HepG2 (cell line): ENCODE results near the gene LEMD2. TPM values are rescaled to one million over a fixed set of nuclear protein-coding genes. Genes with fewer than 3 reads are reported as not detected.
A peak's percentile ranks its signal among the peaks of the same experiment; 100 is the strongest.

ENCODE experiments used
- EZH2 ChIP-seq: conservative IDR thresholded peaks from 2 replicates; pipeline ENCODE4 v1.6.1; 2012; ENCODE audit warnings: mild to moderate bottlenecking, low read depth, low read length, moderate library complexity
- MTA1 ChIP-seq: sonication (generic); formaldehyde crosslinking; IDR thresholded peaks from 2 replicates; pipeline ENCODE4 v1.4.0; 2020; ENCODE audit warnings: missing genetic modification reagents, mild to moderate bottlenecking, borderline replicate concordance
- MXD4 ChIP-seq: IDR thresholded peaks from 2 replicates; pipeline ENCODE4 v1.6.1; 2016; ENCODE audit warnings: mild to moderate bottlenecking, missing biosample characterization, missing genetic modification reagents
- NAIF1 ChIP-seq: sonication (generic); formaldehyde crosslinking; IDR thresholded peaks from 2 replicates; pipeline ENCODE4 v1.5.0; 2020; ENCODE audit warnings: mild to moderate bottlenecking, missing genetic modification reagents, borderline replicate concordance
- ZFP37 ChIP-seq: sonication (generic); formaldehyde crosslinking; IDR thresholded peaks from 2 replicates; pipeline ENCODE4 v1.4.0; 2020; ENCODE audit warnings: missing genetic modification reagents, borderline replicate concordance
- ZNF552 ChIP-seq: sonication (generic); formaldehyde crosslinking; IDR thresholded peaks from 2 replicates; pipeline ENCODE4 v1.9.0; 2022; ENCODE audit warnings: missing genetic modification reagents, mild to moderate bottlenecking, borderline replicate concordance
- ZNF773 ChIP-seq: sonication (generic); formaldehyde crosslinking; IDR thresholded peaks from 2 replicates; pipeline ENCODE4 v1.4.0; 2020; ENCODE audit warnings: missing genetic modification reagents, borderline replicate concordance
- polyA plus RNA-seq, 8 experiments: library from polyadenylated mRNA; depleted of rRNA in 3 of 8; stranded (reverse) in 7 of 8; unstranded in 1 of 8; fragments of >200 nt; fragmentation: Illumina TruSeq in 4 of 8; extraction: Trizol in 4 of 8; gene quantifications; 2 replicates each; pipeline versions ENCODE4 v1.2.1 to v1.2.3, GENCODE V29; 2011 to 2016; ENCODE audit warnings: low read depth in 4 of 8, missing spikeins in 1 of 8, mixed read lengths in 1 of 8; ENCODE audit not compliant: insufficient read depth in 1 of 8
- total RNA-seq, 5 experiments: library from RNA; depleted of rRNA; stranded (reverse); fragments of >200 nt; fragmentation: Illumina TruSeq; extraction: Trizol; gene quantifications; 2 replicates each; pipeline ENCODE4 v1.2.3, GENCODE V29; 2016; ENCODE audit warnings: low read depth in 1 of 5
- TF ChIP-seq, protein P1 (sequence below): sonication (generic); formaldehyde crosslinking; IDR thresholded peaks from 2 replicates; pipeline ENCODE4 v1.5.0; 2020; ENCODE audit warnings: missing genetic modification reagents
- TF ChIP-seq, protein P2 (sequence below): sonication (generic); formaldehyde crosslinking; IDR thresholded peaks from 2 replicates; pipeline ENCODE4 v1.4.0; 2020; ENCODE audit warnings: missing genetic modification reagents
- TF ChIP-seq, protein P3 (sequence below): sonication (generic); formaldehyde crosslinking; IDR thresholded peaks from 2 replicates; pipeline ENCODE4 v1.4.0; 2020; ENCODE audit warnings: mild to moderate bottlenecking, missing genetic modification reagents
- TF ChIP-seq, protein P4 (sequence below), 2 experiments: fragments of 450-650 bp in 1 of 2; sonication (generic) in 1 of 2; formaldehyde crosslinking in 1 of 2; IDR thresholded peaks; 2 replicates each; pipeline versions ENCODE4 v1.6.1 to v1.8.0; 2016 to 2022; ENCODE audit warnings: antibody characterized with exemption in 1 of 2, mild to moderate bottlenecking in 1 of 2, missing genetic modification reagents in 1 of 2

Gene LEMD2
- total and polyA plus RNA-seq, 2 of the 13 experiments (the other 11 are each of a cell fraction or from before 2014, with no cell fraction given): 45.2 to 62.9 TPM

DNA sequence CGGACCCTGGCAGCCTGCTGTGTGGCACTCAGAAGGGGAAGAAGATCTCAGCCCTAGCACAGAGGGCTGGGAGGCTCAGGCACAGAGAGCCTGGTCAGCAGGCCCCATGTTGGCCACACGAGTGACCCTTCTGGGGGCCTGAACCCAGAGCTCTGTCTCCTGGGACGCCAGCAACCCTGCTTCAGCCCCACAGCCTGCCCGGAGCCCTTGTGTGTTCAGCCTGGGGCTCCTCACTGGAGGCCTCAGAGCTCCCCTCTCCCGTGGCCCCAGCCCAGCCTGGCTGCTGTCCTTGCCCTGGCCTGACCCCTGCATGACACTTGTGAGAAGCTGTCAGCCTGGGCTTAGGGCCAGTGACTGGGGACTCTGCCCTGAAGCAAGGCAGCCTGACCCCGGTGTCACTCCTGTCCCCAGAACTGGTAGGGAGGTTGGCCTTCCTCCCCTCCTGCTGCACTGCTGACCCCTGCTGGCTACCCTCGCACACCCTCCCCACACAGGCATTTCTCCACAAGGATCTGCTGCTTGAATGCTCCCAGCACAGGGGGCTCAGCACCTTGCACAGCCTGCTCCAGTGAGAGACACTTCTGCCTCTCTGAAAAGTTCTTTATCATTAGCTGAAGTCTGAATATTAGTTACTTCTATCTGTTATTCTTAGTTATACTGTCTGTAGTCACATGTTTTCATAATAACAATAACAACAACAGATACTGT is 26.9 kb downstream of the LEMD2 start (continued):
- TF ChIP-seq, protein P1, sequence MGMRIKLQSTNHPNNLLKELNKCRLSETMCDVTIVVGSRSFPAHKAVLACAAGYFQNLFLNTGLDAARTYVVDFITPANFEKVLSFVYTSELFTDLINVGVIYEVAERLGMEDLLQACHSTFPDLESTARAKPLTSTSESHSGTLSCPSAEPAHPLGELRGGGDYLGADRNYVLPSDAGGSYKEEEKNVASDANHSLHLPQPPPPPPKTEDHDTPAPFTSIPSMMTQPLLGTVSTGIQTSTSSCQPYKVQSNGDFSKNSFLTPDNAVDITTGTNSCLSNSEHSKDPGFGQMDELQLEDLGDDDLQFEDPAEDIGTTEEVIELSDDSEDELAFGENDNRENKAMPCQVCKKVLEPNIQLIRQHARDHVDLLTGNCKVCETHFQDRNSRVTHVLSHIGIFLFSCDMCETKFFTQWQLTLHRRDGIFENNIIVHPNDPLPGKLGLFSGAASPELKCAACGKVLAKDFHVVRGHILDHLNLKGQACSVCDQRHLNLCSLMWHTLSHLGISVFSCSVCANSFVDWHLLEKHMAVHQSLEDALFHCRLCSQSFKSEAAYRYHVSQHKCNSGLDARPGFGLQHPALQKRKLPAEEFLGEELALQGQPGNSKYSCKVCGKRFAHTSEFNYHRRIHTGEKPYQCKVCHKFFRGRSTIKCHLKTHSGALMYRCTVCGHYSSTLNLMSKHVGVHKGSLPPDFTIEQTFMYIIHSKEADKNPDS (CRISPR knock-in tag): peak; percentile 82; the same call in 1 of the 2 replicates
- no peak for TF ChIP-seq EZH2
- peak; percentile 90 for TF ChIP-seq MXD4 (CRISPR knock-in tag)
- TF ChIP-seq, protein P2, sequence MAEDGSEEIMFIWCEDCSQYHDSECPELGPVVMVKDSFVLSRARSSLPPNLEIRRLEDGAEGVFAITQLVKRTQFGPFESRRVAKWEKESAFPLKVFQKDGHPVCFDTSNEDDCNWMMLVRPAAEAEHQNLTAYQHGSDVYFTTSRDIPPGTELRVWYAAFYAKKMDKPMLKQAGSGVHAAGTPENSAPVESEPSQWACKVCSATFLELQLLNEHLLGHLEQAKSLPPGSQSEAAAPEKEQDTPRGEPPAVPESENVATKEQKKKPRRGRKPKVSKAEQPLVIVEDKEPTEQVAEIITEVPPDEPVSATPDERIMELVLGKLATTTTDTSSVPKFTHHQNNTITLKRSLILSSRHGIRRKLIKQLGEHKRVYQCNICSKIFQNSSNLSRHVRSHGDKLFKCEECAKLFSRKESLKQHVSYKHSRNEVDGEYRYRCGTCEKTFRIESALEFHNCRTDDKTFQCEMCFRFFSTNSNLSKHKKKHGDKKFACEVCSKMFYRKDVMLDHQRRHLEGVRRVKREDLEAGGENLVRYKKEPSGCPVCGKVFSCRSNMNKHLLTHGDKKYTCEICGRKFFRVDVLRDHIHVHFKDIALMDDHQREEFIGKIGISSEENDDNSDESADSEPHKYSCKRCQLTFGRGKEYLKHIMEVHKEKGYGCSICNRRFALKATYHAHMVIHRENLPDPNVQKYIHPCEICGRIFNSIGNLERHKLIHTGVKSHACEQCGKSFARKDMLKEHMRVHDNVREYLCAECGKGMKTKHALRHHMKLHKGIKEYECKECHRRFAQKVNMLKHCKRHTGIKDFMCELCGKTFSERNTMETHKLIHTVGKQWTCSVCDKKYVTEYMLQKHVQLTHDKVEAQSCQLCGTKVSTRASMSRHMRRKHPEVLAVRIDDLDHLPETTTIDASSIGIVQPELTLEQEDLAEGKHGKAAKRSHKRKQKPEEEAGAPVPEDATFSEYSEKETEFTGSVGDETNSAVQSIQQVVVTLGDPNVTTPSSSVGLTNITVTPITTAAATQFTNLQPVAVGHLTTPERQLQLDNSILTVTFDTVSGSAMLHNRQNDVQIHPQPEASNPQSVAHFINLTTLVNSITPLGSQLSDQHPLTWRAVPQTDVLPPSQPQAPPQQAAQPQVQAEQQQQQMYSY (CRISPR knock-in tag): no peak
- TF ChIP-seq ZNF552 (CRISPR knock-in tag): no peak; the same call in 1 of the 2 replicates
- peak; percentile 99 for TF ChIP-seq MTA1
- TF ChIP-seq, protein P3, sequence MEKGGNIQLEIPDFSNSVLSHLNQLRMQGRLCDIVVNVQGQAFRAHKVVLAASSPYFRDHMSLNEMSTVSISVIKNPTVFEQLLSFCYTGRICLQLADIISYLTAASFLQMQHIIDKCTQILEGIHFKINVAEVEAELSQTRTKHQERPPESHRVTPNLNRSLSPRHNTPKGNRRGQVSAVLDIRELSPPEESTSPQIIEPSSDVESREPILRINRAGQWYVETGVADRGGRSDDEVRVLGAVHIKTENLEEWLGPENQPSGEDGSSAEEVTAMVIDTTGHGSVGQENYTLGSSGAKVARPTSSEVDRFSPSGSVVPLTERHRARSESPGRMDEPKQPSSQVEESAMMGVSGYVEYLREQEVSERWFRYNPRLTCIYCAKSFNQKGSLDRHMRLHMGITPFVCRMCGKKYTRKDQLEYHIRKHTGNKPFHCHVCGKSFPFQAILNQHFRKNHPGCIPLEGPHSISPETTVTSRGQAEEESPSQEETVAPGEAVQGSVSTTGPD: no peak
- TF ChIP-seq, protein P4, sequence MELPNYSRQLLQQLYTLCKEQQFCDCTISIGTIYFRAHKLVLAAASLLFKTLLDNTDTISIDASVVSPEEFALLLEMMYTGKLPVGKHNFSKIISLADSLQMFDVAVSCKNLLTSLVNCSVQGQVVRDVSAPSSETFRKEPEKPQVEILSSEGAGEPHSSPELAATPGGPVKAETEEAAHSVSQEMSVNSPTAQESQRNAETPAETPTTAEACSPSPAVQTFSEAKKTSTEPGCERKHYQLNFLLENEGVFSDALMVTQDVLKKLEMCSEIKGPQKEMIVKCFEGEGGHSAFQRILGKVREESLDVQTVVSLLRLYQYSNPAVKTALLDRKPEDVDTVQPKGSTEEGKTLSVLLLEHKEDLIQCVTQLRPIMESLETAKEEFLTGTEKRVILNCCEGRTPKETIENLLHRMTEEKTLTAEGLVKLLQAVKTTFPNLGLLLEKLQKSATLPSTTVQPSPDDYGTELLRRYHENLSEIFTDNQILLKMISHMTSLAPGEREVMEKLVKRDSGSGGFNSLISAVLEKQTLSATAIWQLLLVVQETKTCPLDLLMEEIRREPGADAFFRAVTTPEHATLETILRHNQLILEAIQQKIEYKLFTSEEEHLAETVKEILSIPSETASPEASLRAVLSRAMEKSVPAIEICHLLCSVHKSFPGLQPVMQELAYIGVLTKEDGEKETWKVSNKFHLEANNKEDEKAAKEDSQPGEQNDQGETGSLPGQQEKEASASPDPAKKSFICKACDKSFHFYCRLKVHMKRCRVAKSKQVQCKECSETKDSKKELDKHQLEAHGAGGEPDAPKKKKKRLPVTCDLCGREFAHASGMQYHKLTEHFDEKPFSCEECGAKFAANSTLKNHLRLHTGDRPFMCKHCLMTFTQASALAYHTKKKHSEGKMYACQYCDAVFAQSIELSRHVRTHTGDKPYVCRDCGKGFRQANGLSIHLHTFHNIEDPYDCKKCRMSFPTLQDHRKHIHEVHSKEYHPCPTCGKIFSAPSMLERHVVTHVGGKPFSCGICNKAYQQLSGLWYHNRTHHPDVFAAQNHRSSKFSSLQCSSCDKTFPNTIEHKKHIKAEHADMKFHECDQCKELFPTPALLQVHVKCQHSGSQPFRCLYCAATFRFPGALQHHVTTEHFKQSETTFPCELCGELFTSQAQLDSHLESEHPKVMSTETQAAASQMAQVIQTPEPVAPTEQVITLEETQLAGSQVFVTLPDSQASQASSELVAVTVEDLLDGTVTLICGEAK (IDR thresholded peaks at IDR 0.05): no peak
- TF ChIP-seq, protein P4 (CRISPR knock-in tag; IDR thresholded peaks at IDR 0.05): no peak; the same call in 1 of the 2 replicates
- TF ChIP-seq ZNF773 (CRISPR knock-in tag): no peak
- peak; percentile 33; the same call in 1 of the 2 replicates for TF ChIP-seq ZFP37 (CRISPR knock-in tag)
- no peak for TF ChIP-seq NAIF1 (CRISPR knock-in tag)
